ENCODE results near the gene SERPINE1.

DNA sequence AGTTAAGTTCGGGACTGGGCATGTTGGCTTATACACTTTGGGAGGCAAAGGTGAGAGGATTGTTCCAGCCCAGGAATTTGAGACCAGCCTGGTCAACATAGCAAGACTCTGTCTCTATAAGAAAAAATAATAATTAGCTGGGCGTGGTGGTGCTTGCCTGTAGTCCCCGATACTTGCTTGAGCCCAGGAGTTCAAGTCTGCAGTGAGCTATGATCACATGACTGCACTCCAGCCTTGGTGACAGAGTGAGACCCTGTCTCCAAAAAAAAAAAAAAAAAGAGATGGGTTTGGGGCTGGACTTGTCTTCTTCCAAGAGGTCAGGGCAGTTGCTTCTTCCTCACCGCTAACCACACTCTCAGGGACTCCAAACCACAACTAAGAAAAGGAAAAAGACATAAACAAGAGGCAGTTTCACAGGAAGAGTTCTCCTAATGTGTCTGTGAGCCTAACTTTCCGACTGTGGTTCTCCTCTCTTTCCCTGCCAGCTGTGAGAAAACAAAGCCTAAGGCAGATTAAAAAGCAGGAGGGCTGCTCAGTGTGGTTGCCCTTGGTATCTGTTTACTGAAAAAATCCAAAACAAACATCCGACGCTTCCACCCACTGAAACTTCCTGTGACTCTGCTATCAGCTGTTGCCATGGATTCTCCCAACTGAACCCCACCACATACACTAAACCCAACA is 2.4 kb upstream of the SERPINE1 start:
- TF ChIP-seq, protein P1, sequence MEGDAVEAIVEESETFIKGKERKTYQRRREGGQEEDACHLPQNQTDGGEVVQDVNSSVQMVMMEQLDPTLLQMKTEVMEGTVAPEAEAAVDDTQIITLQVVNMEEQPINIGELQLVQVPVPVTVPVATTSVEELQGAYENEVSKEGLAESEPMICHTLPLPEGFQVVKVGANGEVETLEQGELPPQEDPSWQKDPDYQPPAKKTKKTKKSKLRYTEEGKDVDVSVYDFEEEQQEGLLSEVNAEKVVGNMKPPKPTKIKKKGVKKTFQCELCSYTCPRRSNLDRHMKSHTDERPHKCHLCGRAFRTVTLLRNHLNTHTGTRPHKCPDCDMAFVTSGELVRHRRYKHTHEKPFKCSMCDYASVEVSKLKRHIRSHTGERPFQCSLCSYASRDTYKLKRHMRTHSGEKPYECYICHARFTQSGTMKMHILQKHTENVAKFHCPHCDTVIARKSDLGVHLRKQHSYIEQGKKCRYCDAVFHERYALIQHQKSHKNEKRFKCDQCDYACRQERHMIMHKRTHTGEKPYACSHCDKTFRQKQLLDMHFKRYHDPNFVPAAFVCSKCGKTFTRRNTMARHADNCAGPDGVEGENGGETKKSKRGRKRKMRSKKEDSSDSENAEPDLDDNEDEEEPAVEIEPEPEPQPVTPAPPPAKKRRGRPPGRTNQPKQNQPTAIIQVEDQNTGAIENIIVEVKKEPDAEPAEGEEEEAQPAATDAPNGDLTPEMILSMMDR (IDR thresholded peaks at IDR 0.05; ENCODE audit: low read depth, low read length, poor library complexity, severe bottlenecking) = no peak
- TF ChIP-seq EZH2phosphoT487 (IDR thresholded peaks at IDR 0.05; ENCODE audit: borderline replicate concordance, low read length) = no peak

Data from DOHH2 (cell line).